Kidney epithelial cell (primary cell): ENCODE measurements around the gene CENPL. TPM values are rescaled to one million over a fixed set of nuclear protein-coding genes. Genes with fewer than 3 reads are reported as not detected.
"Not testable (repeated sequence)": the region's sequence is repeated elsewhere in the genome, so short reads cannot be mapped to it uniquely, and the experiment has no call there.

ENCODE experiments used
- DNase-seq: peaks from one replicate; pipeline ENCODE4 v3.0.0-alpha.2; 2010; ENCODE audit warnings: low read depth
- H3K27me3 ChIP-seq: 2 replicates; pipeline ENCODE4 v1.6.0; 2011; ENCODE audit warnings: low read length; ENCODE audit not compliant: control insufficient read depth, insufficient read depth
- H3K36me3 ChIP-seq: 2 replicates; pipeline ENCODE4 v1.5.1; 2011; ENCODE audit warnings: low read length; ENCODE audit not compliant: control insufficient read depth, insufficient read depth
- H3K4me3 ChIP-seq: 2 replicates; pipeline ENCODE4 v1.5.1; 2011; ENCODE audit warnings: low read depth, mild to moderate bottlenecking, control low read depth, low read length
- CTCF ChIP-seq: IDR thresholded peaks from 2 replicates; pipeline ENCODE4 v1.5.1; 2011; ENCODE audit warnings: mild to moderate bottlenecking, moderate library complexity, low read length, control low read depth, inconsistent platforms; ENCODE audit not compliant: insufficient read depth, poor library complexity, severe bottlenecking
- total RNA-seq: library from RNA; depleted of rRNA; stranded (reverse); fragments of >200 nt; gene quantifications from 2 replicates; pipeline ENCODE4 v1.2.3, GENCODE V29; 2015

Gene CENPL
- total RNA-seq, 1 donor from 2014 or later, result 6.6 TPM

- no peak for TF ChIP-seq CTCF
- Histone ChIP-seq H3K36me3 (no peaks in the 10 kb centered on the region), H3K27me3 (no peaks in the 10 kb centered on the region), H3K4me3 (no peak overlapping the region)
- DNase-seq, result no peak
Measured at GRCh38 chr1:173827611-173828010, 2.9 kb upstream of the CENPL start.

- DNase-seq, result no peak
- Histone ChIP-seq H3K36me3 (no peaks in the 10 kb centered on the region), H3K27me3 (no peaks in the 10 kb centered on the region), H3K4me3 (peak overlapping the region; percentile 81)
- no peak for TF ChIP-seq CTCF
Measured at GRCh38 chr1:173823781-173824314, 835 bp downstream of the CENPL start.

- no peak for TF ChIP-seq CTCF
- no peak for DNase-seq
- Histone ChIP-seq H3K4me3 (no peak overlapping the region), H3K27me3 (no peaks in the 10 kb centered on the region), H3K36me3 (no peaks in the 10 kb centered on the region)
Measured at GRCh38 chr1:173821680-173822079, 3.0 kb downstream of the CENPL start.

- Histone ChIP-seq H3K36me3 (no peaks in the 10 kb centered on the region), H3K4me3 (no peak overlapping the region), H3K27me3 (no peaks in the 10 kb centered on the region)
- no peak for TF ChIP-seq CTCF
- DNase-seq, result no peak
Measured at GRCh38 chr1:173818459-173818858, 6.2 kb downstream of the CENPL start.

- not testable (repeated sequence) for H3K4me3 ChIP-seq, H3K27me3 ChIP-seq, DNase-seq, H3K36me3 ChIP-seq
Measured at GRCh38 chr1:173813654-173814053, 11.0 kb downstream of the CENPL start.

GRCh38 chr1:173802961-173803360, 21.7 kb downstream of the CENPL start:
- no peak for TF ChIP-seq CTCF
- DNase-seq, result no peak
- no peaks in the 10 kb centered on the region for H3K27me3 ChIP-seq
- H3K4me3 ChIP-seq, result no peak overlapping the region
- H3K36me3 ChIP-seq, result no peaks in the 10 kb centered on the region

- not testable (repeated sequence) for DNase-seq, H3K27me3 ChIP-seq, H3K4me3 ChIP-seq, H3K36me3 ChIP-seq
Measured at GRCh38 chr1:173799995-173800394, 24.7 kb downstream of the CENPL start.
